Neuronal stem cell (in vitro differentiated cells): ENCODE measurements around the gene YIF1A.

Experiments
- DNase-seq: peaks from one replicate; pipeline ENCODE4 v3.0.0-alpha.2; 2013; ENCODE audit warnings: low spot score
- H2AFZ ChIP-seq: one replicate; pipeline ENCODE4 v1.6.1; 2013; ENCODE audit warnings: mild to moderate bottlenecking, low read length, inconsistent platforms
- H2AK5ac ChIP-seq: 2 replicates; pipeline ENCODE4 v1.6.1; 2013; ENCODE audit warnings: low read depth, mild to moderate bottlenecking, inconsistent platforms, low read length, moderate library complexity, mixed read lengths
- H2BK120ac ChIP-seq: 2 replicates; pipeline ENCODE4 v1.6.1; 2013; ENCODE audit warnings: low read depth, mild to moderate bottlenecking, inconsistent platforms, low read length, moderate library complexity, mixed read lengths
- H2BK12ac ChIP-seq: one replicate; pipeline ENCODE4 v1.6.1; 2013; ENCODE audit warnings: low read length, inconsistent platforms
- H2BK15ac ChIP-seq: 2 replicates; pipeline ENCODE4 v1.6.1; 2013; ENCODE audit warnings: mild to moderate bottlenecking, low read length, inconsistent platforms, mixed read lengths
- H2BK5ac ChIP-seq: one replicate; pipeline ENCODE4 v1.6.1; 2013; ENCODE audit warnings: inconsistent platforms, mild to moderate bottlenecking, low read length, moderate library complexity
- H3K14ac ChIP-seq: one replicate; pipeline ENCODE4 v1.6.1; 2013; ENCODE audit warnings: low read length, inconsistent platforms
- H3K18ac ChIP-seq: 2 replicates; pipeline ENCODE4 v1.6.1; 2013; ENCODE audit warnings: low read length, inconsistent platforms
- H3K23ac ChIP-seq: 2 replicates; pipeline ENCODE4 v1.6.1; 2013; ENCODE audit warnings: low read depth, mild to moderate bottlenecking, mixed read lengths, low read length, inconsistent platforms; ENCODE audit not compliant: poor library complexity
- H3K27ac ChIP-seq: replicated peaks from 3 replicates; pipeline ENCODE4 v1.5.1; 2013; ENCODE audit warnings: low read length, inconsistent platforms
- H3K27me3 ChIP-seq, 3 experiments: 2 replicates each; pipeline ENCODE4 v1.6.1; 2013; ENCODE audit warnings: low read length in 3 of 3, mild to moderate bottlenecking in 2 of 3, inconsistent platforms in 1 of 3, low read depth in 1 of 3, mixed read lengths in 1 of 3, moderate library complexity in 1 of 3; ENCODE audit not compliant: control insufficient read depth in 3 of 3, insufficient read depth in 3 of 3
- H3K36me3 ChIP-seq, 2 donors: replicated peaks in 1 of 2; 2 replicates each; pipeline ENCODE4 v1.6.1; 2013; ENCODE audit warnings: low read length in 2 of 2; ENCODE audit not compliant: control insufficient read depth in 2 of 2, insufficient read depth in 2 of 2
- H3K4ac ChIP-seq: 2 replicates; pipeline ENCODE4 v1.6.1; 2013; ENCODE audit warnings: inconsistent platforms, mild to moderate bottlenecking, low read length, moderate library complexity
- H3K4me1 ChIP-seq, 2 donors: 1 replicate in 1 of 2; 2 replicates in 1 of 2; pipeline ENCODE4 v1.6.1; 2013; ENCODE audit warnings: low read length in 2 of 2, low read depth in 1 of 2; ENCODE audit not compliant: control insufficient read depth in 2 of 2, insufficient read depth in 1 of 2
- H3K4me2 ChIP-seq: one replicate; pipeline ENCODE4 v1.6.1; 2013; ENCODE audit warnings: mild to moderate bottlenecking, low read length, inconsistent platforms; ENCODE audit not compliant: insufficient read depth, poor library complexity, severe bottlenecking
- H3K4me3 ChIP-seq, 2 donors: 2 replicates each; pipeline ENCODE4 v1.5.1; 2013; ENCODE audit warnings: low read length in 2 of 2, mild to moderate bottlenecking in 2 of 2, inconsistent platforms in 1 of 2, moderate library complexity in 1 of 2
- H3K79me1 ChIP-seq: one replicate; pipeline ENCODE4 v1.6.1; 2013; ENCODE audit warnings: low read depth, mild to moderate bottlenecking, inconsistent platforms, low read length, moderate library complexity
- H3K9ac ChIP-seq: one replicate; pipeline ENCODE4 v1.6.1; 2013; ENCODE audit warnings: mild to moderate bottlenecking, low read depth, low read length, inconsistent platforms; ENCODE audit not compliant: poor library complexity
- H3K9me3 ChIP-seq, 2 donors: replicated peaks in 1 of 2; 2 replicates each; pipeline versions ENCODE3 to v1.6.1; 2013; ENCODE audit warnings: low read length in 2 of 2, mild to moderate bottlenecking in 2 of 2, inconsistent platforms in 1 of 2, low read depth in 1 of 2, mixed read lengths in 1 of 2, moderate library complexity in 1 of 2; ENCODE audit not compliant: control insufficient read depth in 2 of 2, insufficient read depth in 1 of 2
- H4K8ac ChIP-seq: one replicate; pipeline ENCODE4 v1.6.1; 2013; ENCODE audit warnings: low read depth, mild to moderate bottlenecking, inconsistent platforms, low read length, moderate library complexity
- H4K91ac ChIP-seq: one replicate; pipeline ENCODE4 v1.6.1; 2013; ENCODE audit warnings: low read length, low read depth, mild to moderate bottlenecking, inconsistent platforms; ENCODE audit not compliant: poor library complexity
- WGBS, 2 donors: extraction: QIAGEN DNeasy Blood & Tissue Kit; methylation state at CpG; one replicate each; pipeline ENCODE4 v1.1.7; 2013; ENCODE audit warnings: missing lambda C conversion rate in 2 of 2, mixed read lengths in 1 of 2; ENCODE audit not compliant: insufficient read length in 2 of 2, insufficient replicate concordance in 1 of 2; ENCODE audit errors: extremely low coverage in 2 of 2; 5-methylcytosine and 5-hydroxymethylcytosine counted together

The YIF1A gene

GRCh38 chr11:66267039-66267378 lies 21.9 kb downstream of the YIF1A start:
- Histone ChIP-seq H3K4me3 (peak overlapping the region; percentile 75 to 87), H3K79me1 (peaks cover 11% of the 10 kb centered on the region), H2BK5ac (no peak overlapping the region)

GRCh38 chr11:66266378-66267038 lies 22.4 kb downstream of the YIF1A start:
- Histone ChIP-seq H2AK5ac (peak overlapping the region; percentile 47), H3K4ac (no peak overlapping the region), H3K36me3 (peaks cover 51 to 64% of the 10 kb centered on the region in 2 donors), H2BK120ac (no peak overlapping the region), H4K8ac (peak overlapping the region; percentile 65), H3K79me1 (peaks cover 11% of the 10 kb centered on the region), H3K4me1 (peaks cover 6% of the 10 kb centered on the region in 2 donors), H3K4me2 (no peak overlapping the region), H2BK12ac (peak overlapping the region; percentile 1), H2BK15ac (peak overlapping the region; percentile 83), H4K91ac (no peak overlapping the region), H2BK5ac (no peak overlapping the region), H3K18ac (peak overlapping the region; percentile 48), H3K4me3 (peak overlapping the region; percentile 12 to 87), H2AFZ (no peak overlapping the region), H3K14ac (peak overlapping the region; percentile 14), H3K9me3 (no peaks in the 10 kb centered on the region), H3K23ac (peak overlapping the region; percentile 73), H3K27ac (no peak overlapping the region), H3K27me3 (no peaks in the 10 kb centered on the region), H3K9ac (peak overlapping the region; percentile 64)
- WGBS, 2 donors, result no CpG with 5 or more reads among the region's 20 CpGs
- no peak for DNase-seq

More at GRCh38 chr11:66267039-66267378, 21.9 kb downstream of the YIF1A start:
- no peak overlapping the region for H4K91ac ChIP-seq
- no peaks in the 10 kb centered on the region for H3K9me3 ChIP-seq
- H4K8ac ChIP-seq, result no peak overlapping the region
- no peak overlapping the region for H2BK12ac ChIP-seq
- WGBS, 2 donors, result no CpG with 5 or more reads among the region's 13 CpGs
- peaks cover 51 to 64% of the 10 kb centered on the region in 2 donors for H3K36me3 ChIP-seq
- H2AFZ ChIP-seq, result peak overlapping the region; percentile 86
- peak overlapping the region; percentile 83 for H2BK15ac ChIP-seq
- no peak for DNase-seq
- H2BK120ac ChIP-seq, result no peak overlapping the region
- peak overlapping the region; percentile 38 for H3K14ac ChIP-seq
- peak overlapping the region; percentile 91 for H3K23ac ChIP-seq
- H3K27ac ChIP-seq, result peak overlapping the region; percentile 59
- peak overlapping the region; percentile 47 for H2AK5ac ChIP-seq
- H3K18ac ChIP-seq, result peak overlapping the region; percentile 15
- H3K4me2 ChIP-seq, result peak overlapping the region; percentile 74
- H3K27me3 ChIP-seq, result no peaks in the 10 kb centered on the region
- peaks cover 6% of the 10 kb centered on the region in 2 donors for H3K4me1 ChIP-seq
- no peak overlapping the region for H3K4ac ChIP-seq
- peak overlapping the region; percentile 63 for H3K9ac ChIP-seq

- H2BK120ac ChIP-seq, result no peak overlapping the region
- H2AK5ac ChIP-seq, result no peak overlapping the region
- no peak overlapping the region for H3K4ac ChIP-seq
- no peak overlapping the region for H4K8ac ChIP-seq
- H2BK15ac ChIP-seq, result no peak overlapping the region
- H3K4me1 ChIP-seq, result peaks cover 6% of the 10 kb centered on the region in 2 donors
- H3K14ac ChIP-seq, result no peak overlapping the region
- H3K27ac ChIP-seq, result no peak overlapping the region
- no peaks in the 10 kb centered on the region for H3K27me3 ChIP-seq
- H3K18ac ChIP-seq, result no peak overlapping the region
- no peak overlapping the region for H2BK12ac ChIP-seq
- H3K9ac ChIP-seq, result peak overlapping the region; percentile 44
- no peak overlapping the region for H3K4me3 ChIP-seq
- no CpG with 5 or more reads among the region's 26 CpGs for WGBS, 2 donors
- H3K9me3 ChIP-seq, result no peaks in the 10 kb centered on the region
- DNase-seq, result no peak
- peak overlapping the region; percentile 66 for H2BK5ac ChIP-seq
- H3K23ac ChIP-seq, result no peak overlapping the region
- H4K91ac ChIP-seq, result no peak overlapping the region
- peaks cover 11% of the 10 kb centered on the region for H3K79me1 ChIP-seq
- H3K36me3 ChIP-seq, result peaks cover 58 to 68% of the 10 kb centered on the region in 2 donors
- H3K4me2 ChIP-seq, result no peak overlapping the region
- H2AFZ ChIP-seq, result no peak overlapping the region
Measured at GRCh38 chr11:66265531-66266377, 23.2 kb downstream of the YIF1A start.

GRCh38 chr11:66264914-66265313 lies 24.0 kb downstream of the YIF1A start:
- Histone ChIP-seq H2AK5ac (no peak overlapping the region), H4K91ac (no peak overlapping the region), H2BK15ac (no peak overlapping the region), H4K8ac (no peak overlapping the region), H3K27ac (no peak overlapping the region), H3K27me3 (peaks cover 0 to 2% (median 0%) of the 10 kb centered on the region in 3 experiments), H3K9me3 (peaks cover 0 to 2% of the 10 kb centered on the region in 2 donors), H3K79me1 (peaks cover 6% of the 10 kb centered on the region), H3K4me1 (peaks cover 6% of the 10 kb centered on the region in 2 donors), H3K14ac (no peak overlapping the region), H2AFZ (no peak overlapping the region), H3K4me2 (no peak overlapping the region), H2BK5ac (no peak overlapping the region), H3K23ac (no peak overlapping the region), H3K18ac (no peak overlapping the region), H3K36me3 (peaks cover 60 to 66% of the 10 kb centered on the region in 2 donors), H2BK120ac (no peak overlapping the region), H2BK12ac (no peak overlapping the region), H3K9ac (no peak overlapping the region), H3K4ac (no peak overlapping the region), H3K4me3 (no peak overlapping the region)
- no peak for DNase-seq
- no CpG with 5 or more reads among the region's 12 CpGs for WGBS, 2 donors
